ENCODE data around the gene TBC1D13. TPM values are rescaled to one million over a fixed set of nuclear protein-coding genes. Genes with fewer than 3 reads are reported as not detected.
A peak's percentile ranks its signal among the peaks of the same experiment; 100 is the strongest.

The TBC1D13 gene
- total RNA-seq (2014; rRNA removed; shearing (Covaris generic); ENCODE audit: low replicate concordance), result 1.8 and 2.0 TPM in 2 replicates

DNA sequence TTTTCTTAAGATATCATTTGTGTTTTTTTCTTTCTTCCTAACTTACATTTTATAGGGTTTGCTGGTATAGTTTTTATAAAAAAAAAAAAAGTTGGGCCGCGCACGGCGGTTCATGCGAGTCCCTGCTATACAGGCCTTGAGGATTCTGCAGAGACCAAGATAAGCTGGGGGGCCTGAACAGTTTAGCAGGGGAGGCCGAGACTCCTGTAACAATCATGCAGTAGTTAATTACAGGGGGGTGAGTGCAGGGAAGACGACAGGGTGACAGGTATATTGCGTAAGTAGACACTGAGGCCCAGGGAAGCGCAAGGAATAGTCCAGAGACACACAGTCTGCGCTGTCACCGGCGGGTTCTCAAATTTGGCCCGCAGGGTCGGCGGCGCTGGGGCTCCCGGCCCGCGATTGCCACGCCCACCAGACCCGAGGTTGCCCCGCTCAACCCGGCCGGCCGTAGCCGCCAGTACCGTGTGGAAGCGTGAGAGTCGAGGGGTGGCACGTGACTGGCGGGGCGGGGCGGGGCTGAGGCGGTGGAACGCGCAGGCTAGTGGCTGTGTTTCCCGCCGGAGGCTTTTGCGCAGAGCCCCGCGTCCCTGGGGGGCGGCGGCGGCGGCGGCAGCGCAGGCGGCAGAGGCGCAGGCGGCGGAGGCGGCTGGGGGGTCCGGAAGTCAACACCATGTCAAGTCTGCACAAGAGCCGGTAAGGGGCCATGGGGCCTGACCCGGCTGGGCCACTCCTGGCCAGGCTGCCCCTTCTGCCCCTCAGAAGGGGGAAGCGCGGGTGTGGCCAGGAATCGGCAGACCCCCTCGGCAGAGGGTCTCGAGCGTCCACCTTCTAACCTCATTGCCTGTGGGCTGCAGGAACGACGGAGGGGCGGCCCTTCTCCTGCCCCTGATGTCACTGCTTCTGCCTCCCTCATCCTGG, at the start of gene TBC1D13:
Gene TBC1D13 (plus strand): TSS at position 573 of the 921 bp plus-strand sequence. CDS start 101 bp downstream, at position 674.
- Histone ChIP-seq H3K9me3 (peaks cover 3% of the 10 kb centered on the region; the same call in 1 of the 2 replicates), H3K27me3 (no peaks in the 10 kb centered on the region), H3K4me3 (peak within 1 kb of the TSS; percentile 85), H3K36me3 (peaks cover 5% of the 10 kb centered on the region)
- DNase-seq, result peak; percentile 89

- H3K4me3 ChIP-seq, result no peak overlapping the region
- no peaks in the 10 kb centered on the region for H3K36me3 ChIP-seq
- no peak for DNase-seq
- no peaks in the 10 kb centered on the region for H3K27me3 ChIP-seq
- H3K9me3 ChIP-seq, result no peaks in the 10 kb centered on the region
Measured at GRCh38 chr9:128742401-128742800, 44.7 kb upstream of the TBC1D13 start.

DNA sequence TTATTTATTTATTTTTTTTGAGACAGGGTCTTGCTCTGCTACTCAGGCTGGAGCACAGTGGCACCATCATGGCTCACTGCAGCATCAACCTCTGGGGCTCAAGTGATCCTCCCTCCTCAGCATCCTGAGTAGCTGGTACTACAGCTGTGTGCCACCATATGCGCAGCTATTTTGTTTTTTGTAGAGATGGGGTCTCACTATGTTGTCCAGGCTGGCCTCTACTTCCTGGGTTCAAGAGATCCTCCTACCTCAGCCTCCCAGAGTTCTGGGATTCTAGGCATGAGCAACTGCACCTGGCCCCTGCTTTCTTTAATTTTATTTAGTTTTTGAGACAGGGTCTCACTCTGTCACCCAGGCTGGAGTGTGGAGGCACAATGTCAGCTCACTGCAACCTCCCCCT, 43.6 kb upstream of the TBC1D13 start:
- no peaks in the 10 kb centered on the region for H3K36me3 ChIP-seq
- no peaks in the 10 kb centered on the region for H3K27me3 ChIP-seq
- H3K4me3 ChIP-seq, result no peak overlapping the region
- no peak for DNase-seq
- H3K9me3 ChIP-seq, result no peaks in the 10 kb centered on the region

- Histone ChIP-seq H3K36me3 (no peaks in the 10 kb centered on the region), H3K4me3 (no peak overlapping the region), H3K9me3 (no peaks in the 10 kb centered on the region), H3K27me3 (no peaks in the 10 kb centered on the region)
- no peak for DNase-seq
Measured at GRCh38 chr9:128747241-128747640, 39.8 kb upstream of the TBC1D13 start.

DNA sequence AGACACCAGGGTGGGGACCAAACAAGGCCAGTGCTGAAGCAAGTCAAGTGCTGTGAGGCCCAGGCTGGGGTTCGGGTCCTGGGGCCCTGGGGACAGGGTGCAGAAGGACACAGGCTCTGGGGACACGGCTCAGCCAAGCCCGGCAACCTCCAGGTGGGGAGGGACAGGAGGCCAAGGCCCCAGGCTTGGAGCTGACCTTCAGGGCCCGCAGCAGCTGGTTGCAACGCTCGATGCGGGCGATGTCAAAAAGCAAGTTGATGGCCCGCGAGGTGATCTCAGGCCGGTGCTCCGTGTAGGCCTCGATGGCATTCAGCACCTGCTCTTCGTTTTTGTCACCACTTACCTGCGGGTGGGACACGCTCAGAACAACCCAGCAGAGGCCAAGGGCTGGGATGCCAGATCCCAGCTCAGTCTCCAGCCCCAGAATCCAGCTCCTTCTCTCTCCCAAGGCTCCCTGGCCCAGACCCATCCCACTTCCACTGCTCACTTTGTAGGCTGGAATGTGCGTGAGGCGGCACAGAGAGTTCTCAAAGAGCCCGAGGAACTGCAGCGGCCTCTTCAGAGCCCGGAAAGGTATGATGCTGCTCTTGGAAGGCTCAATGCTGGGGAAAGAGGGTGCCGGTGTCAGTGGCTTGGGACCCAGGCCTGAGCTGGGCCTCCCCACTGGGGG, 36.0 kb upstream of the TBC1D13 start:
- Histone ChIP-seq H3K27me3 (no peaks in the 10 kb centered on the region), H3K9me3 (no peaks in the 10 kb centered on the region), H3K36me3 (no peaks in the 10 kb centered on the region), H3K4me3 (no peak overlapping the region)
- no peak for DNase-seq

- Histone ChIP-seq H3K4me3 (no peak overlapping the region), H3K27me3 (no peaks in the 10 kb centered on the region), H3K9me3 (no peaks in the 10 kb centered on the region), H3K36me3 (no peaks in the 10 kb centered on the region)
- no peak for DNase-seq
Measured at GRCh38 chr9:128753627-128754026, 33.4 kb upstream of the TBC1D13 start.

- DNase-seq, result no peak
- H3K36me3 ChIP-seq, result no peaks in the 10 kb centered on the region
- no peak overlapping the region for H3K4me3 ChIP-seq
- no peaks in the 10 kb centered on the region for H3K27me3 ChIP-seq
- no peaks in the 10 kb centered on the region for H3K9me3 ChIP-seq
Measured at GRCh38 chr9:128757602-128758001, 29.5 kb upstream of the TBC1D13 start.

DNA sequence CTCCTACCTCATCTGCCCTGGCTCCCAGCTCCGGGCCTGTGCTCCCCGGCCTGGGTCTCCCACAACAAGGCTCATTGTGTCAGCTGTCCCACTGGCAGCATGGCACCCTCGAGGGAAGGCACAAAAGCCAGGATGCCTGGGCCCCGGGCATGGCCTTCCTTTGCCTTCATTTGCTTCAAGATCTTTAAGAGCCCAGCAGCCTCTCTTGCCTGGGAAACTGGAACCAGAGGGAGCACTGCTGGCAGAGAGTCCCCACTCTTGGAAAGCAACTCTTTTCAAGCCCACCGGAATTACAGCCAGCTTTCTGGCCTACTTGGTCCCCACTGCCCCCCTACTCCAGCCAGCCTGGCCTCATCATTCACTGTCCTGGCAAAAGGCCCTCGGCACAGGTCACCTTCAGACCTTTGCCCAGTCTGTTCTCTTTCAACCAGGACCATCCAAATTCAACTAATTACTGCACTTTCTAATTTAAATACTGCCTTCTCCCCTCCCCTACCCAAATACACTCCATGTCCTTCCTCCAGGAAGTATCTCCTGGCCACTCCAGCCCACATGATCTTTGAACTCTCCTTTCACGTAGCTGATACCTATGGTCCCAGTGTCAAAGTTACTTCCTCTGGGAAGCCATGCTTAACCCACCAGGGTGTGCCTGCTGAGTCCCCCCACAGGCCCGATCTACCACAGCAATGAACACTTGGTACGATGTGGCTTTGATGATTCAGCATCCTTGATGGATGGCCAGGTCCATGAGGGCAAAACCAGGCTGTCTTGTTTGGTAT, 24.2 kb upstream of the TBC1D13 start:
- Histone ChIP-seq H3K36me3 (no peaks in the 10 kb centered on the region), H3K4me3 (no peak overlapping the region), H3K9me3 (no peaks in the 10 kb centered on the region), H3K27me3 (no peaks in the 10 kb centered on the region)
- DNase-seq, result no peak

GRCh38 chr9:128764361-128764760, 22.7 kb upstream of the TBC1D13 start:
- Histone ChIP-seq H3K4me3 (no peak overlapping the region), H3K9me3 (no peaks in the 10 kb centered on the region), H3K27me3 (no peaks in the 10 kb centered on the region), H3K36me3 (no peaks in the 10 kb centered on the region)
- no peak for DNase-seq

DNA sequence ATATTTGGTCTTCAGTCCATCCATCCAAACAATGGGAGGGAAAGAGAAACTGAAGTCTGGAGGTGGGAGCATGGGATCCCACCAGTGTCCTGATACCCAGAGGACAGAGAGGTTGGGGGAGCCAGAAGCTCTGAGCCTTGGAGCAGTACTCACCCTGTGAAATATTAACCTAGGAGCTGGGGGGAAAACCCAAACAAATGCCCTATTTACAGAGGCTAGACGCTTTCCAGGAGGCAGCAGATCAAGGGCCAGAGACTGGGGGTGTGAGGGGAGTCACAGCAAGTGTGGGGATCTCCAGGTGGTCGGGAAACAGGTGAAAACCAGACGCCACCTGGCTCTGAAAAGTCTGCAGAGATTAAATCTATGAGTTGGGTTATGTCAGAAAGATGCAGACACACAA, 21.6 kb upstream of the TBC1D13 start:
- no peak for DNase-seq
- Histone ChIP-seq H3K4me3 (no peak overlapping the region), H3K36me3 (no peaks in the 10 kb centered on the region), H3K9me3 (no peaks in the 10 kb centered on the region), H3K27me3 (no peaks in the 10 kb centered on the region)

- no peaks in the 10 kb centered on the region for H3K36me3 ChIP-seq
- no peaks in the 10 kb centered on the region for H3K9me3 ChIP-seq
- H3K27me3 ChIP-seq, result no peaks in the 10 kb centered on the region
- no peak overlapping the region for H3K4me3 ChIP-seq
- DNase-seq, result no peak
Measured at GRCh38 chr9:128768606-128769005, 18.4 kb upstream of the TBC1D13 start.

DNA sequence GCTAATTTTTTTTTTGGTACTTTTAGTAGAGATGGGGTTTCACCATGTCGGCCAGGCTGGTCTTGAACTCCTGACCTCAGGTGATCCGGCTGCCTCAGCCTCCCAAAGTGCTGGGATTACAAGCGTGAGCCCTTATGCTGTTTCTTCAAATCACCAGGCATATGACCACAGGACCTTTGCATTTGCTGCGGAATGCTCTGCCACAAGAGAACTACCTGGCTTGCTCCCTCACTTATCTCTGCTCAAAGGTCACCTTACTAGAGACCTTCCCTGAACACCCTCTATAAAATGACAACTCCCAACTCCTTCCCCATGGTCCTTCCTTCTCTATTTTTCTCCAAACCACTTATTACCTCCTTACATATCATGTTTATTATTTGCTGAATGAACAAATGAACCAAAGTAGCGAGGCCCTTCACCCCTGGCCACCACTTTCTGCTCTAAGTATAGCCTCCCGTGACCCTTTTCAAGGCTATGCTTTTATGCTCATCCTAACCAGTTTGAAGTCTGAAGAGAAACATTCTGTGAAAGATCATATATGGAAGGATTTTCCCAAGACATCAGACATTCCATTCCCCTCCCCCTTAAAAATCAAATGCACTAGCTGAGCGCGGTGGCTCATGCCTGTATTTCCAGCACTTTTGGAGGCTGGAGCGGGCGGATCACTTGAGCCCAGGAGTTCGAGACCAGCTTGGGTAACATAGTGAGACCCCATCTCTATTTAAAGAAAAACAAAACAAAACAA, 16.6 kb upstream of the TBC1D13 start:
- H3K36me3 ChIP-seq, result no peaks in the 10 kb centered on the region
- H3K9me3 ChIP-seq, result no peaks in the 10 kb centered on the region
- peak overlapping the region; percentile 72 for H3K4me3 ChIP-seq
- H3K27me3 ChIP-seq, result no peaks in the 10 kb centered on the region
- no peak for DNase-seq

- no peaks in the 10 kb centered on the region for H3K36me3 ChIP-seq
- no peaks in the 10 kb centered on the region for H3K27me3 ChIP-seq
- H3K9me3 ChIP-seq, result peaks cover 5% of the 10 kb centered on the region
- peak; percentile 10 for DNase-seq
- peak overlapping the region; percentile 72 for H3K4me3 ChIP-seq
Measured at GRCh38 chr9:128771094-128771721, 15.8 kb upstream of the TBC1D13 start.

DNA sequence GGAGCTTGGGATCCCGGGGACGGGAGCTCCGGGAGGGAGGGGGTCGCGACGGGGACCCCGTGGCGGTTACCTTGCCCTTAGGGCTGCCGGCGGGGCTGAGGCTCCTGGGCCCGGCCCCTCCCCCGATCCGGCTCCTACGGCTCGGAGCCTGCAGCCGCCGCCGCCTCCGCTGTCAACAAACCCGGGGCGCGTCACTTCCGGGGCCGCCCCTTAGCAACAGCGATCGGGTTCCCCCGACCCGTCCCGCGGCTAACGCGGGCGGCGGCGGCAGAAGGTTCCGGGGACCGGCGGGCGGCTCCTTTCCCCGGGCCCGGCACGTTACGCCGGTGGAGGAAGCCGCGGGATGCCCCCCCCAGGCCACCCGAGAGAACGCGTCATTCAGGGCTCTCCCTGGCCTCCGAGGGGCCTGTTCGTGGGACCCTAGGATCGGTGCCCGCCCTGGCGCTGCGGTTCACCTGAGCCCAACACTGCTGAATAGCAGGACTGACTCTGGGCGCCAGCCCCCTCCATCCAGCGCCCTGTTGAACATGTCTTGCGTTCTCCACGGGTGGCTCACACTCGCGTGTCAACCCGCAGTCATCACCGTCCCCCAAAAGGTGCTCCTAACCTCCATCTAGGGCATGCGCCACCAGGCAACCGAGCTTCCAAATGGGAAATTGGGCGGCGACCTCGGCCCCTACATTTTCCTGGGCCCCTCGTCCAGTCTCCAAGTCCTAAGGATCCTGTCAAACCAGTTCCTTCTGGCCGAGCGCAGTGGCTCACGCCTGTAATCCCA, 15.1 kb upstream of the TBC1D13 start, which contains the start of gene ZER1:
Gene ZER1 (minus strand): TSS at position 183 of the 775 bp plus-strand sequence. CDS start 16,362 bp downstream, outside the sequence.
- Histone ChIP-seq H3K36me3 (no peaks in the 10 kb centered on the region), H3K27me3 (no peaks in the 10 kb centered on the region), H3K9me3 (peaks cover 7% of the 10 kb centered on the region), H3K4me3 (peak within 1 kb of the TSS; percentile 72)
- DNase-seq, result peak; percentile 93

GRCh38 chr9:128773049-128773448, 14.0 kb upstream of the TBC1D13 start:
- DNase-seq, result no peak
- Histone ChIP-seq H3K27me3 (no peaks in the 10 kb centered on the region), H3K36me3 (no peaks in the 10 kb centered on the region), H3K4me3 (no peak overlapping the region), H3K9me3 (peaks cover 7% of the 10 kb centered on the region)

Data from MG63 (cell line).